GM19351 (cell line): ENCODE results near the gene MED8.
A peak's percentile ranks its signal among the peaks of the same experiment; 100 is the strongest.

Experiments used
- ATAC-seq: cut with Tn5 transposase; IDR thresholded peaks from one replicate; pipeline ENCODE4 v1.9.1; 2021; ENCODE audit warnings: mild to moderate bottlenecking, moderate library complexity; ENCODE audit not compliant: unreplicated experiment

The MED8 gene

GRCh38 chr1:43389326-43390313 is at the start of gene MED8, which contains the start of gene SZT2:
Gene MED8 (minus strand): TSS chr1:43389800. CDS start chr1:43389764, 36 bp downstream.
Gene SZT2 (plus strand): TSS chr1:43389899. CDS start chr1:43389969, 70 bp downstream.
- peak; percentile 92 for ATAC-seq

GRCh38 chr1:43438953-43439581 is 49.5 kb upstream of the MED8 start:
- ATAC-seq = no peak

- no peak for ATAC-seq
Measured at GRCh38 chr1:43438576-43438952, 49.0 kb upstream of the MED8 start.

- no peak for ATAC-seq
Measured at GRCh38 chr1:43438006-43438405, 48.4 kb upstream of the MED8 start.

- no peak for ATAC-seq
Measured at GRCh38 chr1:43437031-43437973, 47.7 kb upstream of the MED8 start.

- no peak for ATAC-seq
Measured at GRCh38 chr1:43436371-43436770, 46.8 kb upstream of the MED8 start.

GRCh38 chr1:43435146-43436145 is 45.8 kb upstream of the MED8 start:
- ATAC-seq = no peak

- ATAC-seq = no peak
Measured at GRCh38 chr1:43434256-43434655, 44.7 kb upstream of the MED8 start.

- ATAC-seq = no peak
Measured at GRCh38 chr1:43432907-43433306, 43.3 kb upstream of the MED8 start.

GRCh38 chr1:43432171-43432860 is 42.7 kb upstream of the MED8 start:
- ATAC-seq = no peak

GRCh38 chr1:43431676-43432075 is 42.1 kb upstream of the MED8 start:
- ATAC-seq = no peak

GRCh38 chr1:43430831-43431230 is 41.2 kb upstream of the MED8 start:
- ATAC-seq = no peak

GRCh38 chr1:43427941-43428340 is 38.3 kb upstream of the MED8 start:
- no peak for ATAC-seq

GRCh38 chr1:43427524-43427923 is 37.9 kb upstream of the MED8 start:
- no peak for ATAC-seq

- ATAC-seq = no peak
Measured at GRCh38 chr1:43426221-43426620, 36.6 kb upstream of the MED8 start.

- ATAC-seq = no peak
Measured at GRCh38 chr1:43425045-43425444, 35.4 kb upstream of the MED8 start.

- ATAC-seq = no peak
Measured at GRCh38 chr1:43423672-43424550, 34.3 kb upstream of the MED8 start.

GRCh38 chr1:43422995-43423671 is 33.5 kb upstream of the MED8 start:
- no peak for ATAC-seq
